ENCODE data around the gene FOXJ1.

FOXJ1 gene

DNA sequence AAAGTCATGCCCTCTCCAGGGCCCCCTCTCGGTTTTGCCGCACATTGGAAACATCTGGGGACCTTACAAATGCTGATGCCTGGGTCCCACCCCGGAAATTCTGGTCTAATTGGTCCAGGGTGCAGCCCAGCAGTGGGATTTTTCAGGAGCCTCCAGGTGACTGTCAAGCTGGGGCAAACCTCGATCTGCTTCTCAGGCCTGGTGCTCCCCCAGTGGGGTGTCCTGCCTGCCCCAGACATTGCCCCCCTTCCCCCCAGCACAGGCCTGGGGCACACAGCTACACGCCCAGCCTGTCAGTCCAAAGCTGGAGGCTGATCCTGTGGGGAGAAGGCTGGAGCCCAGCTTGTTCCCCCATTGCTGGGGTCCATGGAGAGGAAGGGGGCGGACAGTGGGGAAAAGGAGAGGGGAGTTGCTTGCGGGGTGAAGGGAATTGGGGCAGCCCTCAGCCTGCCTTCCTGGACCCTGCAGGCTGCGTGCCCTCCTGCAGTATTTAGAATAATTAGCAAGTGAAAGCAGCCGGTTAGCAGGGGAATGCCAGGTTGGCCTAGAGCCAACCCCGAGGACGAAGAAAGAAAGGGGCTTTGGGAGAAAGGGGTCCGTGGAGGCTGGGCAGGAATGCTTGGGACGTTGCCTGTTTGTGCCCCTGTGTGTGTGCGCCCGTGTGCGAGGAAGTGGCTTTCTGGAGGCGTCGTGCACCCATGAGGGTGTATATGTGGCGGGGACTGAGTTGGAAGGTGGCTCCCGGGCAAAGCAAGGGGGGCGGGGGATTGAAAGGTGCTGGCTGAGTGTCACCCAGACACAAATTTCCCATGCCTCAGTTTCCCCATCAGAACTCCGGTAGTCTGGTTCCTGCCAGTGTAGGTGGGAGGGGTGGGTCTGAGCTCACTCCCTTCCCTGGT lies 5.9 kb downstream of the FOXJ1 start:
- no peak overlapping the region for H3K27ac ChIP-seq (ENCODE audit: low read depth, low read length)

DNA sequence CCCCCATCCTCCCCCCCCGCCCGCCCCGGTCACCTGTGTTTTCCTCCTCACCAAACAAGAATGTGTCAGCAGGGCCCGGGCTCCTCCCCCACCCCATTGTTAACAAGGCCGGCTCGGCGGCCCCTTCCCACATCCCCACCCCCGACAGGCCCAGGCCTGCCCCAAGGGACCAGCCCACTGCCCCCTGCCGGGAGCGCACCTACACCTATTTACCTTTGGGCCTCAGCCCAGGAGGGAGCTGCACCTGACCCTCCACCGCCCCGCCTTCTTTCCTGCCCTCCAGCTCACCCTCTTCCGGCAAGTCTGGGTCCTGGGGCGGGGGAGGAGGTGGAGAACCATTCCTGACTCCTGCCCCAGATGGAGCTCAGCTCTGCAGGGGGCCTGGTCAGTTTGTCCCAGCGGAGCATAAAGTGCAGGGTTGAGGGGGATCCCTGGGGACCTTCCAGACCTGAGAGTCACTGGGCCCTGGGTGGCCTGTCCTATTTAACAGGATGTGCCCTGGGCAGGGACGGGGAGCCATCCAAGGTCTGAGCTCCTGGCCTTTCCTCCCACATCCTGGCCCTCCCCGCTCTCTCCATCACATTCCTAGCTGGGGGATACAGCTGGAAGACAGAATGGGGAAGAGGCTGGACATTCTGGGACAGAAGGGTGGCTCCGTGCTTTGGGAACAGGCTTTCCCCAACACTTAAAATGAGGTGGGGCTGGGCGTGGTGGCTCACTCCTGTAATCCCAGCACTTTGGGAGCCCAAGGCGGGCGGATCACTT lies 8.3 kb downstream of the FOXJ1 start:
- Histone ChIP-seq H3K4me2 (ENCODE audit: low read depth, low read length, poor library complexity, severe bottlenecking) (no peak overlapping the region), H3F3A (ENCODE audit: insufficient read depth) (no peaks in the 10 kb centered on the region), H4K20me1 (ENCODE audit: low read depth, low read length) (no peaks in the 10 kb centered on the region), H3K9me2 (replicated peaks; ENCODE audit: insufficient read depth, low read length) (no peaks in the 10 kb centered on the region), H3K9me3 (ENCODE audit: insufficient read depth, low read length) (no peaks in the 10 kb centered on the region), H3K9ac (ENCODE audit: low read length) (no peak overlapping the region), H3K36me3 (ENCODE audit: low read length) (no peaks in the 10 kb centered on the region), H2AFZ (ENCODE audit: low read depth, low read length, severe bottlenecking) (no peak overlapping the region), H3K79me2 (ENCODE audit: insufficient read depth, low read length) (no peaks in the 10 kb centered on the region), H3K27me3 (ENCODE audit: low read length) (no peaks in the 10 kb centered on the region), H3K4me3 (ENCODE audit: insufficient read depth, low read length, poor library complexity, severe bottlenecking) (no peak overlapping the region), H3K27ac (ENCODE audit: low read depth, low read length) (no peak overlapping the region)
- TF ChIP-seq EZH2phosphoT487 (conservative IDR thresholded peaks at IDR 0.05; ENCODE audit: low read length), result no peak
- TF ChIP-seq, protein P1, sequence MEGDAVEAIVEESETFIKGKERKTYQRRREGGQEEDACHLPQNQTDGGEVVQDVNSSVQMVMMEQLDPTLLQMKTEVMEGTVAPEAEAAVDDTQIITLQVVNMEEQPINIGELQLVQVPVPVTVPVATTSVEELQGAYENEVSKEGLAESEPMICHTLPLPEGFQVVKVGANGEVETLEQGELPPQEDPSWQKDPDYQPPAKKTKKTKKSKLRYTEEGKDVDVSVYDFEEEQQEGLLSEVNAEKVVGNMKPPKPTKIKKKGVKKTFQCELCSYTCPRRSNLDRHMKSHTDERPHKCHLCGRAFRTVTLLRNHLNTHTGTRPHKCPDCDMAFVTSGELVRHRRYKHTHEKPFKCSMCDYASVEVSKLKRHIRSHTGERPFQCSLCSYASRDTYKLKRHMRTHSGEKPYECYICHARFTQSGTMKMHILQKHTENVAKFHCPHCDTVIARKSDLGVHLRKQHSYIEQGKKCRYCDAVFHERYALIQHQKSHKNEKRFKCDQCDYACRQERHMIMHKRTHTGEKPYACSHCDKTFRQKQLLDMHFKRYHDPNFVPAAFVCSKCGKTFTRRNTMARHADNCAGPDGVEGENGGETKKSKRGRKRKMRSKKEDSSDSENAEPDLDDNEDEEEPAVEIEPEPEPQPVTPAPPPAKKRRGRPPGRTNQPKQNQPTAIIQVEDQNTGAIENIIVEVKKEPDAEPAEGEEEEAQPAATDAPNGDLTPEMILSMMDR (IDR thresholded peaks at IDR 0.05; ENCODE audit: insufficient read depth, low read length, poor library complexity, severe bottlenecking), result no peak

More for the DNA sequence above, 5.9 kb downstream of the FOXJ1 start:
- Histone ChIP-seq H3K4me2 (ENCODE audit: low read depth, low read length, poor library complexity, severe bottlenecking) (no peak overlapping the region), H3K36me3 (ENCODE audit: low read length) (no peaks in the 10 kb centered on the region), H3K9me3 (ENCODE audit: insufficient read depth, low read length) (no peaks in the 10 kb centered on the region), H3K4me3 (ENCODE audit: insufficient read depth, low read length, poor library complexity, severe bottlenecking) (no peak overlapping the region), H3K9ac (ENCODE audit: low read length) (no peak overlapping the region), H2AFZ (ENCODE audit: low read depth, low read length, severe bottlenecking) (no peak overlapping the region), H3K27me3 (ENCODE audit: low read length) (no peaks in the 10 kb centered on the region), H3K9me2 (replicated peaks; ENCODE audit: insufficient read depth, low read length) (no peaks in the 10 kb centered on the region), H3K79me2 (ENCODE audit: insufficient read depth, low read length) (no peaks in the 10 kb centered on the region), H4K20me1 (ENCODE audit: low read depth, low read length) (no peaks in the 10 kb centered on the region), H3F3A (ENCODE audit: insufficient read depth) (no peaks in the 10 kb centered on the region)
- TF ChIP-seq EZH2phosphoT487 (conservative IDR thresholded peaks at IDR 0.05; ENCODE audit: low read length), result no peak
- TF ChIP-seq, protein P1 (IDR thresholded peaks at IDR 0.05; ENCODE audit: insufficient read depth, low read length, poor library complexity, severe bottlenecking), result no peak

DNA sequence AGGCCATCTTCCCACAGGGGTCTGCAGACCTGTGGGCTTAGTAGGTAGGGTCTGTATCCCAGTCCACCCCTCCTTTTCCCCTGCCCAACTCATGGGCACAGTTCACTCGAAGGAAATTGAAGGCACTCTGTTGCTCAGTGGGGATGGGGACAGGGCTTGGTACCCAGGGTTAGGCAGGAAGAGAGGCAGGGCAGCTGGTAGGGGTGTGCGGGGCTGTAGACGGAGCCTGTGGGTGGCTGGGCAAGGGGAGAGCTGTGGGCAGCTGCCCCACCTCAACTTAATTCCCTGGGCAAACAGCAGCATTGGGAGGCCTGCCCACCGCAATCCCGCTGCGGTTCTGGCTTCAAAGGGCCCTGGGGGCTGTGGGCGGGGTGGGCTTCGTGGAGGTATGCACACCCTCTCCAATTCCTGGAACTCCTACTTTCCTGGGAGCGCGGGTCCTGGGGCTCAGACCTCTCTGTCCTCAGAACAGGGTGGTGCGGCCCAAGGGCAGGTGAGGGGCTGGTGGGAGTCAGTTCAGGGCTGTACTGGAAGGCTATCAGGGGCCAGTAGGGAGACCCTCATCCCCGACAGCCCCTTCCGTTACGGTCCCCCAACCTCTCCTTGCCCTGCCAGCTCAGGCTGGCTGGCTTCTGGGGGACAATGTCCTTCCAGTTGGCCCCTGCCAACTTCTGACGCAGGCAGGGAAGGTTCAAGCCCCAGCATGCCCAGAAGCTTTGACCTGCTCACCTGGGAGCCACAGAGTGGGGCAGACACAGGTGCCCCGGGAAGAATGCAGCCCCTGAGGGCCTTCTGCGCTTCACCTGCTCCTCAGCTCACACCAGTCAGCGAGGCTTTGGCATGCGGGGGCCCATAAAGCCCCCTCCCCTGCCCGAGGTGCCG lies 9.1 kb downstream of the FOXJ1 start:
- Histone ChIP-seq H2AFZ (ENCODE audit: low read depth, low read length, severe bottlenecking) (no peak overlapping the region), H3K4me3 (ENCODE audit: insufficient read depth, low read length, poor library complexity, severe bottlenecking) (no peak overlapping the region), H3K79me2 (ENCODE audit: insufficient read depth, low read length) (no peaks in the 10 kb centered on the region), H3K9ac (ENCODE audit: low read length) (no peak overlapping the region), H3K27me3 (ENCODE audit: low read length) (no peaks in the 10 kb centered on the region), H3K9me3 (ENCODE audit: insufficient read depth, low read length) (no peaks in the 10 kb centered on the region), H3K9me2 (replicated peaks; ENCODE audit: insufficient read depth, low read length) (no peaks in the 10 kb centered on the region), H3K27ac (ENCODE audit: low read depth, low read length) (no peak overlapping the region), H3F3A (ENCODE audit: insufficient read depth) (no peaks in the 10 kb centered on the region), H4K20me1 (ENCODE audit: low read depth, low read length) (no peaks in the 10 kb centered on the region), H3K36me3 (ENCODE audit: low read length) (no peaks in the 10 kb centered on the region), H3K4me2 (ENCODE audit: low read depth, low read length, poor library complexity, severe bottlenecking) (no peak overlapping the region)
- TF ChIP-seq EZH2phosphoT487 (conservative IDR thresholded peaks at IDR 0.05; ENCODE audit: low read length), result no peak
- TF ChIP-seq, protein P1 (IDR thresholded peaks at IDR 0.05; ENCODE audit: insufficient read depth, low read length, poor library complexity, severe bottlenecking), result no peak

Measured in SU-DHL-6 (cell line).